Activated naive CD4-positive, alpha-beta T cell treated with anti-CD3 and anti-CD28 coated beads for 36 hours (primary cell): ENCODE data around the gene CENPX. TPM values are rescaled to one million over a fixed set of nuclear protein-coding genes. Genes with fewer than 3 reads are reported as not detected.

Source experiments
- CTCF ChIA-PET: fragments of 350-600 bp; sonication (Branson Sonifier 250); formaldehyde crosslinking; loops from one replicate; lab custom pipeline; 2021; ENCODE audit warnings: antibody characterized with exemption; lab: Charles Lee
- DNase-seq: peaks from one replicate; pipeline ENCODE4 v3.0.0-alpha.2; 2020
- H3K27ac Mint-ChIP-seq: one replicate; pipeline ENCODE4 v1.8.0; 2021; ENCODE audit warnings: mild to moderate bottlenecking, mixed read lengths
- H3K27me3 Mint-ChIP-seq: one replicate; pipeline ENCODE4 v1.8.0; 2021; ENCODE audit warnings: low read depth, mixed read lengths
- H3K36me3 Mint-ChIP-seq: one replicate; pipeline ENCODE4 v1.8.0; 2021; ENCODE audit warnings: low read depth, mixed read lengths
- H3K4me1 Mint-ChIP-seq: one replicate; pipeline ENCODE4 v1.8.0; 2021; ENCODE audit warnings: low read depth, mixed read lengths
- H3K4me3 Mint-ChIP-seq: one replicate; pipeline ENCODE4 v1.8.0; 2021; ENCODE audit warnings: mild to moderate bottlenecking, moderate library complexity, mixed read lengths
- H3K9me3 Mint-ChIP-seq: one replicate; pipeline ENCODE4 v1.8.0; 2021; ENCODE audit warnings: mixed read lengths
- intact Hi-C: fragments of 100-400 bp; cut with micrococcal nuclease; formaldehyde crosslinking; loops from one replicate; pipeline ENCODE4 v1.15.1; 2023
- total RNA-seq, 2 experiments: library from RNA; stranded (reverse); gene quantifications; one replicate each; pipeline ENCODE4 v1.2.3, GENCODE V29; 2021

Gene CENPX
- total RNA-seq, 2 experiments from 2014 or later, result 55.8 to 57.8 TPM

DNA sequence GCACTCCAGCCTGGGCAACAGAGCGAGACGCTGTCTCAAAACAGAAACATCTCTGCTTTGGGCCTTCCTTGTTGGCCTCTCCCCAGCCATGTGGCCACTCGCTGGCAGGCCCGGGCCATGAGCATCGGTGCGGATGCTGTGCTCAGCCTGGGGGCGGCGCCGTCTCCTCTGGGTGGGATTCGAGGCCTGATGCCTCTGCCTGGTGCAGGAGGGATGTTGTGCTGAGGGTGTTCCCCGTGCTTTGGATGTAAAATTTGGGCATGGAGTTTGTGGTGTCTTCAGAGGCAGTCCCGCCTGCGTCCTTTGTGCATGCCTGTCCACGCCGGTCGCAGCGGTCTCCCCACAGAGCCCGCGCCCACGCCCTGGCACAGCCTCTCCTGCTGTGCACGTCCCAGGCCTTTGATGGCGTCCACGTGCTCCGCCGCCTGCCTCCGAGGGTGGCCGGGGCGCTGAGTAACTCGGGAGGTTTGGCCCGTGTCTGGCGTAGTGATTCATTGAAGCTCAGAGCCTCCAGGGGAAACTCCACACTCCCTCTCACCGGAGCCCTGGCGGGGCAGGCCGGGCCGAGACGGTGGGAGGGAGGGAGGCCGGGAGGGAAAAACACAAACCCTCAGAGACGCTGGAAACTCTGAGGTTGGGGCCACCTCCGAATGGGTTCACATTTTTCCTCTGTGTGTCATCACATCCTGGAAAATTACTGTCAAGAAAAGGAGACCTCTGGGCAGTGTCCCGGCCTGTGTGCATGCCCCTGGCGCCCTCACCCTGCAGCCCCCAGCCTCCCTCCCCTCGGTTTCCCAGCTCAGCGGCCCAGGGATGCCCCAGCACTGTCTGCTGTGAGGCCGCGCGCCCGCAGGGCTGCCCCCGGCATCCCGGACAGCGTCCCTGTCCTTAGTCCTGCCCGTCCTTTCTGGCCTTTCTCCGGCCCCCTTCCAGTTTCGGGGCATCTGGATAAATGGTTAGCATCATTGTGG, 19.0 kb downstream of the CENPX start:
- H3K9me3 Mint-ChIP-seq, result no peaks in the 10 kb centered on the region
- no peaks in the 10 kb centered on the region for H3K36me3 Mint-ChIP-seq
- H3K4me3 Mint-ChIP-seq, result no peak overlapping the region
- H3K27me3 Mint-ChIP-seq, result no peaks in the 10 kb centered on the region
- no peak overlapping the region for H3K27ac Mint-ChIP-seq
- intact Hi-C loops, result no loop called here
- CTCF ChIA-PET, result no interaction called here
- H3K4me1 Mint-ChIP-seq, result no peaks in the 10 kb centered on the region
- no peak for DNase-seq

DNA sequence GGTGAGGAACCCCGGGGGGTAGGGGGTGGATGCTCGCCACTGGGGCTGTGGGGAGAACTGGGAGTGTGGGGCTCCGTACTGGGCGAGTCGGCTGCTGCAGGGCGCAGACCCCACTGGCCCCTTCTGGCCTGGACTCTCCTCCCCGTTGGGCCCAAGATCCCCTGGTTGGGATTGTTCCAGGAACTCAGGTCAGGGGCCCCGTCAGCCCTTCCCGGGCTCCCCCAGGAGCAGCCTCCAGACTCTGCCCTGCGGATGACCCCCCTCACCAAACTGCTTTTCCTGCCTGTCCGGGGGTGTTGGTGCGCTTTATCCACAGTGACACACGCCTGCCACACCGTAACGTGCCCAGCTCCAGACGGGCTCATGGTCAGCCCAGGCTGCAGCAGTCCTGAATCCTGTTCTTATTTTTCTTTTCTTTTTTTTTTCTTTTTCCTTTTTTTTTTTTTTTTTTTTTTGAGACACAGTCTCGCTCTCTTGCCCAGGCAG, 21.1 kb downstream of the CENPX start:
- Mint-ChIP-seq H3K36me3 (no peaks in the 10 kb centered on the region), H3K4me3 (no peak overlapping the region), H3K27me3 (no peaks in the 10 kb centered on the region), H3K27ac (no peak overlapping the region), H3K4me1 (no peaks in the 10 kb centered on the region), H3K9me3 (no peaks in the 10 kb centered on the region)
- CTCF ChIA-PET, result interaction anchor here (0.7 to 1.5 kb wide), 2 partner anchors 31 to 42 kb away, joined by 4 to 6 read pairs; no protein-coding TSS in a partner anchor
- no peak for DNase-seq
- intact Hi-C loops, result no loop called here

DNA sequence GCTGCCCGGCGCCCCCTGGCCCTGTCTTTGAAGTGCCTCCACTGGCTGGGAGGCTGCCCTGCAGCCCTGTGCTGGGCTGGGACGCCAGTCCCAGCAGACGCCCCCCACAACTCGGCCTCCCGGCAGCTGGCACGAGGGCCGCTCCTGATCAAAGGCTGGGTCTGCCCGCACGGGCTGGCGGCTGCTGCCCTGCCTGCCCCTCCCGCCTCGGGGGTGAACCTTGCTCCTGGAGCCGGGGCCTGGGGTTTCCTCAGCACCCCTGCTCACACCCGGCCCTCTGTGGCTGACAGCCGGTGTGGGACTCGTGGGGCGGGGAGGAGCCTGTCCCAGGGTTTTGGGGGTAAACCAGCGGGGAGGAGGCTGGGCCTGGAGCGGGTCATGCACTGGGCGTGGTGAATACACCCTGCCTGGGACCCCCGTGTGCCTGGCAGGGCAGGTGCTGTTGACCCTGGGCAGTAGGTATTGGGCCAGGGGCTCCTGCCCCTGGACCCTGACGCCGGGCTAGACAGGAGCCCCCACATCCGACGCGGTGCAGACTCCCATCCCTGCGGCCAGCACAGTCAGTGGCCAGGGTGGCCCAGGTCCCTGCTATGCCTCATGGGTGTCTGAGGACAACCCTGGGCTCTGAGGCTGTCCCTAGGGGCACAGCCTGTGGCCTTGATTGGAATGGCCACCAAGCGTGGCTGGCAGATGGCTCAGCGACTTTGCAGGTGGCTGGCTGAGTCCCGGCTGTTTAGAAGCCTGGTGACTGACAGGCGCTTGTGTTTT, 21.7 kb downstream of the CENPX start:
- no peak for DNase-seq
- Mint-ChIP-seq H3K9me3 (no peaks in the 10 kb centered on the region), H3K4me1 (no peaks in the 10 kb centered on the region), H3K4me3 (no peak overlapping the region), H3K36me3 (no peaks in the 10 kb centered on the region), H3K27me3 (no peaks in the 10 kb centered on the region), H3K27ac (no peak overlapping the region)
- CTCF ChIA-PET, result no interaction called here
- intact Hi-C loops, result no loop called here

DNA sequence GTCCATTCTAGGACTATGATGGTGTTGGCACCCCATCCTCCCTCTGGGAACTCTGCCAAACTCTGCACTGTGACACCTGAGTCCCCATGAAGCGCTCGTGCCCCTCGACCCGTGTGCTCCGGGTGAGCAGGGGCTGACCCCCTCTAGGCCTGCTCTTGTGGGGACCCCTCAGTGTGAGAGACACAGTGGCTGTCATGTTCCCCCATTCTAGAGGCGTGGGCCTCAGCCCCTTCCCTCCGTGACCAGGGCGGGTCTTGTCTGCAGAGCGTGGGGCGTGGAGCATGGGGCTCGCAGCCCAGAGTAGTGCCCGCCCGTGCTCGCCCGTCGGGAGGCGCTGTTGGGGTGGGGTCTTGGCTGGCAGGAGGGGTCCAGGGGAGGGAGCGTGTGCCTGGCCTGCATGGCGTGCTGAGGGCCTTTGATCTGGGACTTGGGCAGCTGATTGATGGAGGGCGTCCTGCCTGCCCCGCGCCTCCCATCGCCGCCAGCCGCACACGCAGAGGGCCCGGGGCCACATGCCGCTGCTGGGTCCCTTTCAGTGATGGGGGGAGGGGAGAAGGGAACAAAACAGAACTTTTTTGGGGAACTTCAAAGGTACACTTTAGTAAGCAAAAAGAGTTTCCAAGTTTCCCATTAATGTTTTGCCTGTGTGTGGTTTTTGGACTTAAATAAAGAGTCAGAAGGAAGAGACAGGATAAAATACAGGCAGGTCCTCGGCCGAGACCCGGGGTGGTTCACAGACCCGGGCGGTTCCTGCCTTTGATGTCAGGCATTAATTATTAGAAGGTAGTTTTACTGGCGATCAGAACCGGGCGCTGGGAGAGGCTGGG, 22.5 kb downstream of the CENPX start:
- CTCF ChIA-PET, result no interaction called here
- Mint-ChIP-seq H3K36me3 (no peaks in the 10 kb centered on the region), H3K9me3 (no peaks in the 10 kb centered on the region), H3K27ac (no peak overlapping the region), H3K4me1 (no peaks in the 10 kb centered on the region), H3K4me3 (no peak overlapping the region), H3K27me3 (no peaks in the 10 kb centered on the region)
- DNase-seq, result no peak
- intact Hi-C loops, result no loop called here

DNA sequence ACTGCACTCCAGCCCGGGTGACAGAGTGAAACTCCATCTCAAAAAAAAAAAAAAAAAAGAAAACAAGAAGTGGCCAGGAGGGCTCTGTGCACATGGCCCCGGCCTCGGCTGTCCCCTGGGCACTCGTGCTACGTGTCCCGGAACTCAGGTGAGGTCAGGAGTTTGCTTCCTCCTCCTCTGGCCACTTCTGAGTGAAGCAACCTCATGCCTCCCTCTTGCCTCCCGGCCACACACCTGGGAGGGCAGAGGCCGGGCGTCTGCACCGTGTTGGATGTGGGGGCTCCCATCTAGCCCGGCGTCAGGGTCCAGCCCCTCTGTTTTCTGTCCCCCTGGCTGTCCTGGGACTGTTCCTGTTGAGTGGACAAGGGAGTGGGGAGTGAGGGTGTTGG, 23.1 kb downstream of the CENPX start:
- intact Hi-C loops, result no loop called here
- CTCF ChIA-PET, result no interaction called here
- DNase-seq, result no peak
- Mint-ChIP-seq H3K9me3 (no peaks in the 10 kb centered on the region), H3K4me3 (no peak overlapping the region), H3K36me3 (no peaks in the 10 kb centered on the region), H3K27ac (no peak overlapping the region), H3K27me3 (no peaks in the 10 kb centered on the region), H3K4me1 (no peaks in the 10 kb centered on the region)

DNA sequence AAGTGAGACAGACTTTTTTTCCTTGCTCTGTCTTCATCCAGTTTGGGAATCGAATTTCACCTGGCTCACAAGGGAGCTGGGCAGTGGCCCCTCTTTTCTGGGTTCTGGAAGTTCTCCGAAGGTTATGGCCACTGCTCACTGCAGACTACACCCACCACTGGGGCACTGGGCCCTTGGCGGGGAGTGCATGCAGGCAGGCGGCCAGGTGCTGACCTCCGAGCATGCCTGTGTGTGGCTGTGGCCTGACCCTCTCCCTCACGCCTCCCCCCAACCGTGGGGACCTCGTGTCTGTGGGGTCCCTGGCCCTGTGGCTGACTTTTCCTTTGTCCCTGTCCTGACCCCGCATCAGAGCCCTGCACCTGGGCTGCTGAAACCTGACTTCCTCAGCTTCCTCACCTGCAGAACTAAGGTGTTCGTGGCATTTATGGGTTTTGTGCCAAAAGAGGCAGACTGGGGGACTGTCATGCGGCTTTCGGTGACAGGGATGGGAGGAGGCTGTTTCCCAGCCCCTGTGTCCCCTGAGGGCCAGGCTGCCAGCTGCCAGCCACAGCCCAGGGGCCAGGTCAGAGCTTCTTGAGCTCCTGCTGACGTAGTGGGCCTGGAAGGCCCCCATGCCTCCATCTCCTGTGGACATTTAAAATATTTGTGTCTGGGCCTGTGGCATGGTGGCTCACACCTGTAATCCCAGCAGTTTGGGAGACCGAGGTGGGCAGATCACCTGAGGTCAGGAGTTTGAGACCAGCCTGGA, 23.8 kb downstream of the CENPX start:
- intact Hi-C loops, result no loop called here
- Mint-ChIP-seq H3K27ac (no peak overlapping the region), H3K9me3 (no peaks in the 10 kb centered on the region), H3K36me3 (no peaks in the 10 kb centered on the region), H3K4me3 (no peak overlapping the region), H3K27me3 (no peaks in the 10 kb centered on the region), H3K4me1 (no peaks in the 10 kb centered on the region)
- CTCF ChIA-PET, result no interaction called here
- DNase-seq, result no peak

DNA sequence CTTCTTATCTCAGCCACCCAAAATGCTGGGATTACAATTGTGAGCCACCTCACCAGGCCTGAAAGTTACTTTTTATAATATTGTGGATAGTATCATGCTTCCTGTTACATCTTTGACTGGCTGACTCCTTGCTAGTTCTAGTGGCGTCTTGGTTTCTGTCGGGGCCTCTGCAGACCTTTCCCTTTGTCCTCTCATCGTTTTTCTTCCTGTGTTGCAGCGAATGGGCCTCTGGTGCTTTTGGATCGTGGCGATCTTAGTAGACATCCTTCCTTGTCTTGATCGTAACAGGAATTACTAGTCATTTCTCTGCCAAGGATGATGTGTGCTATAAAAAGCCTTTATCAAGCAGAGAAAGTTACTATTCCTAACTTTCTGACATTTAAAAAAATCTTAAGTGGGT, 24.5 kb downstream of the CENPX start:
- Mint-ChIP-seq H3K36me3 (no peaks in the 10 kb centered on the region), H3K4me3 (no peak overlapping the region), H3K27me3 (no peaks in the 10 kb centered on the region), H3K4me1 (no peaks in the 10 kb centered on the region), H3K27ac (peak overlapping the region; percentile 11), H3K9me3 (no peaks in the 10 kb centered on the region)
- CTCF ChIA-PET, result interaction anchor here (1.4 kb wide), 1 partner anchor 22 kb away, joined by 4 read pairs; no protein-coding TSS in a partner anchor
- no peak for DNase-seq
- intact Hi-C loops, result no loop called here

DNA sequence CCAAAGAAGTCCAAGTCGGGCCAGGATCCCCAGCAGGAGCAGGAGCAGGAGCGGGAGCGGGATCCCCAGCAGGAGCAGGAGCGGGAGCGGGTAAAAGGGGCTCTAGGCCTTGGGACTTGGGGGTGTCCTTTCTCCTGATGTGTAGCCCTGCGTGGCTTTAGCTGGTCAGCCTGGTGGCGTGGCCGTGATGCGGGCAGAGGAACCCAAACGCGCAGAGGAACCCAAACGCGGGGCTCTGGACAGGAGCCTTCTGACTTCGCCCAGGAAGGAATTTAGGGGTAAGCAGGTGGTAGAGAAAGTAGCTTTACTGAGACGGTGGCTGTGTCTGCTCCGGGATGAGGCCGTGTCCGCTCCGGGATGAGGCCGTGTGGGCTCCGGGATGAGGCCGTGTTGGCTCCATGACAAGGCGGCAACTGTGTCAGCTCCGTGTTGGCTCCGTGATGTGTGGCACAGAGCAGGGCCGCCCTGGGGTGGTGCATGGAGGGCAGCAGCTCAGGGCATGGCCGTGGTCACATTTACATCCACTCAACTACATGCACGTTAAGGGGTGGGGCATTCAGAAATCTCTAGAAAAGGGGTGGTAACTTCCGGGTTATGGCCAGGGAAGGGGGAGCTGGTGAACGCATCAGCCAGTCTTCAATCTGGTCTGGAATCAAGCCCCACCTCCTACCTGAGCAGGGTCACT, 25.8 kb downstream of the CENPX start:
- CTCF ChIA-PET, result interaction anchor here (1.3 to 2.8 kb wide), 3 partner anchors 23 to 37 kb away, joined by 3 to 10 read pairs (median 4); no protein-coding TSS in a partner anchor
- no peak overlapping the region for H3K4me3 Mint-ChIP-seq
- H3K27ac Mint-ChIP-seq, result no peak overlapping the region
- DNase-seq, result no peak
- no peaks in the 10 kb centered on the region for H3K9me3 Mint-ChIP-seq
- H3K36me3 Mint-ChIP-seq, result no peaks in the 10 kb centered on the region
- H3K27me3 Mint-ChIP-seq, result no peaks in the 10 kb centered on the region
- intact Hi-C loops, result no loop called here
- H3K4me1 Mint-ChIP-seq, result no peaks in the 10 kb centered on the region

DNA sequence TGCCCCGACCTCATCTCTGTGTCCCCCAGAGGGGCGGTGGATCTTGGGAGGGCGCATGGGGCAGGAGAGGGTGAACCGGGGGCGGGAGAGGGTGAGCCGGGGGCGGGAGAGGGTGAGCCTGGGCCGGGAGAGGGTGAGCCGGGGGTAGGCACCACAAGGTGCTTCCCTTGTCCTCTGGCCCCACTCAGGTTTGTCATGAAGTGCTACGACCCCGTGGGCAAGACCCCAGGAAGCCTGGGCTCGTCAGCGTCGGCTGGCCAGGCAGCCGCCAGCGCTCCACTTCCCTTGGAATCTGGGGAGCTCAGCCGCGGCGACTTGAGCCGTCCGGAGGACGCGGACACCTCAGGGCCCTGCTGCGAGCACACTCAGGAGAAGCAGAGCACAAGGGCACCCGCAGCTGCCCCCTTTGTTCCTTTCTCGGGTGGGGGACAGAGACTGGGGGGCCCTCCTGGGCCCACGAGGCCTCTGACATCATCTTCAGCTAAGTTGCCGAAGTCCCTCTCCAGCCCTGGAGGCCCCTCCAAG, 26.4 kb downstream of the CENPX start:
- CTCF ChIA-PET, result interaction anchor here (1.3 to 2.8 kb wide), 2 partner anchors 25 to 37 kb away, joined by 3 to 10 read pairs; no protein-coding TSS in a partner anchor
- no peaks in the 10 kb centered on the region for H3K27me3 Mint-ChIP-seq
- no peaks in the 10 kb centered on the region for H3K4me1 Mint-ChIP-seq
- H3K4me3 Mint-ChIP-seq, result no peak overlapping the region
- DNase-seq, result no peak
- no peaks in the 10 kb centered on the region for H3K36me3 Mint-ChIP-seq
- H3K9me3 Mint-ChIP-seq, result no peaks in the 10 kb centered on the region
- no peak overlapping the region for H3K27ac Mint-ChIP-seq
- intact Hi-C loops, result no loop called here

DNA sequence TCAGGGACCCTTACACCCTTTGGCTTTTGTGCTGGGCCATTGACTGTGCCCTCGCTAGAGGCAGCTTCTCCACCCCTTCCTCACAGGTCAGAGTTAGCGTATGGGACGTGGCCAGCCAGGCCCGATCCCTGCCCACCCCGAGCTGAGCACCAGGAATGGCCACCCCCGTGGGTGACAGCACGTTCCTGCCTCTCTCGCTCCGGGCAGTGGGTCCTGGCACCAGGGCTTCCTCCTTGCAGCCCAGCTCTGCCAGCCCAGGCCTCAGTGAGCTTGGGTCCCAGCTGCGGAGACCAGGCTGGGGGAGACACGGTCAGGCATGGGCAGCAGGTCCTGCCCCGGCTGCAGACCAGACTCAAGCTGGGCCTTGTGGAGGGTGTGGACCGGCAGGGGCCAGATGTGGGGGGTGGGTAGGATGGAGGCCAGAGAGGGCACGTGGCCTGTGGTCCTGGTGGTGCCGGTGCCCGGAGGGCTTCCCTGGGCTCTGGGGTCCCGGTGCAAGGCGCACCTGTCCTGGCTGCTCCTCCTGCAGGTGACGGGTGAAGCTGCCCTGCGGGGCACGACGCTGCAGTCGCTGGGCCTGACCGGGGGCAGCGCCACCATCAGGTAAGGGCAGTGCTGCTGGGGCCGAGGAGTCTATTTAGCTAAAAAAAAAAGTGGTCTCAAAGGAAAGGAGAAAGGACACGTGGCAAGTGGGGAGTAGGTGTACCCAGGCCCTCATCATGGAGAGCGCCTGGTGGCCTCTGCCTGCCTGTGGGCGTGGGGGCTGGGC, 27.0 kb downstream of the CENPX start:
- no peaks in the 10 kb centered on the region for H3K27me3 Mint-ChIP-seq
- peaks cover 2% of the 10 kb centered on the region for H3K4me1 Mint-ChIP-seq
- intact Hi-C loops, result no loop called here
- no peak overlapping the region for H3K4me3 Mint-ChIP-seq
- H3K9me3 Mint-ChIP-seq, result no peaks in the 10 kb centered on the region
- CTCF ChIA-PET, result interaction anchor here (0.9 to 2.8 kb wide), 2 partner anchors 25 to 36 kb away, joined by 3 to 10 read pairs; no protein-coding TSS in a partner anchor
- H3K27ac Mint-ChIP-seq, result no peak overlapping the region
- no peaks in the 10 kb centered on the region for H3K36me3 Mint-ChIP-seq
- no peak for DNase-seq
